ENCODE measurements around the gene XAB2.

The XAB2 gene

GRCh38 chr19:7629347-7630054 is at the start of gene XAB2, which contains the start of gene PET100:
XAB2 (minus strand) TSS chr19:7629545; CDS start chr19:7629527, 18 bp downstream.
PET100 (plus strand) TSS chr19:7629793; CDS start chr19:7629834, 41 bp downstream.
- peak; percentile 91 for DNase-seq
- Mint-ChIP-seq H3K9me3 (no peaks in the 10 kb centered on the region), H3K4me3 (peak within 1 kb of the TSS; percentile 100), H3K27me3 (no peaks in the 10 kb centered on the region), H3K36me3 (ENCODE audit: low read depth) (peaks cover 13% of the 10 kb centered on the region), H3K27ac (peak within 1 kb of the TSS; percentile 100), H3K4me1 (peaks cover 36% of the 10 kb centered on the region)
- peak; percentile 97 for ATAC-seq

- no peak for ATAC-seq
- Mint-ChIP-seq H3K36me3 (ENCODE audit: low read depth) (peaks cover 7% of the 10 kb centered on the region), H3K4me1 (peaks cover 61% of the 10 kb centered on the region), H3K27ac (no peak overlapping the region), H3K27me3 (peaks cover 42% of the 10 kb centered on the region), H3K4me3 (no peak overlapping the region), H3K9me3 (peaks cover 7% of the 10 kb centered on the region)
- DNase-seq: no peak
Measured at GRCh38 chr19:7677669-7678311, 48.4 kb upstream of the XAB2 start.

GRCh38 chr19:7676854-7677253 is 47.5 kb upstream of the XAB2 start, which contains the start of gene MCEMP1:
MCEMP1 (plus strand) TSS chr19:7677090; CDS start chr19:7677121, 31 bp downstream.
- Mint-ChIP-seq H3K4me3 (no peak within 1 kb of the TSS), H3K27me3 (peaks cover 43% of the 10 kb centered on the region), H3K27ac (no peak within 1 kb of the TSS), H3K4me1 (peaks cover 54% of the 10 kb centered on the region), H3K36me3 (ENCODE audit: low read depth) (peaks cover 2% of the 10 kb centered on the region), H3K9me3 (peaks cover 7% of the 10 kb centered on the region)
- no peak for DNase-seq
- no peak for ATAC-seq

GRCh38 chr19:7676376-7676775 is 47.0 kb upstream of the XAB2 start:
- H3K27me3 Mint-ChIP-seq: peaks cover 46% of the 10 kb centered on the region
- ATAC-seq (no peak), DNase-seq (no peak)
- H3K36me3 Mint-ChIP-seq (ENCODE audit: low read depth): no peaks in the 10 kb centered on the region
- no peak overlapping the region for H3K4me3 Mint-ChIP-seq
- H3K4me1 Mint-ChIP-seq: peaks cover 52% of the 10 kb centered on the region
- peaks cover 7% of the 10 kb centered on the region for H3K9me3 Mint-ChIP-seq
- no peak overlapping the region for H3K27ac Mint-ChIP-seq

- H3K27ac Mint-ChIP-seq: no peak overlapping the region
- no peaks in the 10 kb centered on the region for H3K36me3 Mint-ChIP-seq (ENCODE audit: low read depth)
- no peak overlapping the region for H3K4me3 Mint-ChIP-seq
- peaks cover 56% of the 10 kb centered on the region for H3K27me3 Mint-ChIP-seq
- peak; percentile 53 for DNase-seq
- peak; percentile 29 for ATAC-seq
- H3K9me3 Mint-ChIP-seq: peaks cover 7% of the 10 kb centered on the region
- peaks cover 48% of the 10 kb centered on the region for H3K4me1 Mint-ChIP-seq
Measured at GRCh38 chr19:7674010-7675005, 45.0 kb upstream of the XAB2 start.

- Mint-ChIP-seq H3K9me3 (peaks cover 7% of the 10 kb centered on the region), H3K36me3 (ENCODE audit: low read depth) (no peaks in the 10 kb centered on the region), H3K27ac (no peak overlapping the region), H3K27me3 (peaks cover 46% of the 10 kb centered on the region), H3K4me3 (no peak overlapping the region), H3K4me1 (peaks cover 33% of the 10 kb centered on the region)
- ATAC-seq (no peak), DNase-seq (no peak)
Measured at GRCh38 chr19:7672522-7672921, 43.2 kb upstream of the XAB2 start.

- peak overlapping the region; percentile 24 for H3K4me3 Mint-ChIP-seq
- no peak overlapping the region for H3K27ac Mint-ChIP-seq
- peaks cover 33% of the 10 kb centered on the region for H3K27me3 Mint-ChIP-seq
- peaks cover 17% of the 10 kb centered on the region for H3K4me1 Mint-ChIP-seq
- ATAC-seq (no peak), DNase-seq (no peak)
- peaks cover 7% of the 10 kb centered on the region for H3K9me3 Mint-ChIP-seq
- H3K36me3 Mint-ChIP-seq (ENCODE audit: low read depth): no peaks in the 10 kb centered on the region
Measured at GRCh38 chr19:7670790-7671189, 41.4 kb upstream of the XAB2 start.

- DNase-seq: no peak
- peak overlapping the region; percentile 24 for H3K4me3 Mint-ChIP-seq
- ATAC-seq: peak; percentile 57
- no peaks in the 10 kb centered on the region for H3K36me3 Mint-ChIP-seq (ENCODE audit: low read depth)
- peaks cover 7% of the 10 kb centered on the region for H3K9me3 Mint-ChIP-seq
- peaks cover 16% of the 10 kb centered on the region for H3K4me1 Mint-ChIP-seq
- peaks cover 31% of the 10 kb centered on the region for H3K27me3 Mint-ChIP-seq
- H3K27ac Mint-ChIP-seq: no peak overlapping the region
Measured at GRCh38 chr19:7670150-7670783, 40.9 kb upstream of the XAB2 start.

- Mint-ChIP-seq H3K27me3 (peaks cover 30% of the 10 kb centered on the region), H3K27ac (no peak overlapping the region), H3K36me3 (ENCODE audit: low read depth) (no peaks in the 10 kb centered on the region), H3K4me1 (peaks cover 16% of the 10 kb centered on the region), H3K9me3 (peaks cover 6% of the 10 kb centered on the region), H3K4me3 (no peak overlapping the region)
- DNase-seq (no peak), ATAC-seq (no peak)
Measured at GRCh38 chr19:7669641-7670040, 40.3 kb upstream of the XAB2 start.

GRCh38 chr19:7668842-7669241 is 39.5 kb upstream of the XAB2 start, which contains the start of gene RETN:
RETN (plus strand) TSS chr19:7669049; CDS start chr19:7669327, 278 bp downstream.
- H3K4me3 Mint-ChIP-seq: no peak within 1 kb of the TSS
- DNase-seq: no peak
- H3K27ac Mint-ChIP-seq: no peak within 1 kb of the TSS
- H3K4me1 Mint-ChIP-seq: peaks cover 11% of the 10 kb centered on the region
- H3K36me3 Mint-ChIP-seq (ENCODE audit: low read depth): no peaks in the 10 kb centered on the region
- peaks cover under 1% of the 10 kb centered on the region for H3K9me3 Mint-ChIP-seq
- H3K27me3 Mint-ChIP-seq: peaks cover 24% of the 10 kb centered on the region
- ATAC-seq: no peak

GRCh38 chr19:7665076-7665475 is 35.7 kb upstream of the XAB2 start:
- Mint-ChIP-seq H3K27me3 (peaks cover 9% of the 10 kb centered on the region), H3K4me3 (no peak overlapping the region), H3K27ac (no peak overlapping the region), H3K36me3 (ENCODE audit: low read depth) (no peaks in the 10 kb centered on the region), H3K9me3 (no peaks in the 10 kb centered on the region), H3K4me1 (peaks cover 4% of the 10 kb centered on the region)
- no peak for ATAC-seq
- DNase-seq: no peak

- H3K4me1 Mint-ChIP-seq: no peaks in the 10 kb centered on the region
- no peak overlapping the region for H3K27ac Mint-ChIP-seq
- no peak for ATAC-seq
- peaks cover 4% of the 10 kb centered on the region for H3K27me3 Mint-ChIP-seq
- no peaks in the 10 kb centered on the region for H3K36me3 Mint-ChIP-seq (ENCODE audit: low read depth)
- no peaks in the 10 kb centered on the region for H3K9me3 Mint-ChIP-seq
- DNase-seq: no peak
- no peak overlapping the region for H3K4me3 Mint-ChIP-seq
Measured at GRCh38 chr19:7663706-7664105, 34.4 kb upstream of the XAB2 start.

- DNase-seq: no peak
- Mint-ChIP-seq H3K4me3 (no peak overlapping the region), H3K27ac (no peak overlapping the region), H3K27me3 (peaks cover 4% of the 10 kb centered on the region), H3K4me1 (peaks cover 9% of the 10 kb centered on the region), H3K36me3 (ENCODE audit: low read depth) (no peaks in the 10 kb centered on the region), H3K9me3 (no peaks in the 10 kb centered on the region)
- ATAC-seq: no peak
Measured at GRCh38 chr19:7662657-7663056, 33.3 kb upstream of the XAB2 start.
